Natural killer cell treated with Interleukin-12 subunit alpha and Interleukin-12 subunit beta and Interleukin-15 and Interleukin-18, amount 100 ng/mL, for 72 hours (primary cell): ENCODE results near the gene TIMM29. TPM values are rescaled to one million over a fixed set of nuclear protein-coding genes. Genes with fewer than 3 reads are reported as not detected.

Experiments
- ATAC-seq, 2 donors: fragments of 150-1000 bp; cut with Tn5 transposase in 1 of 2; sonication (Bioruptor Pico), chemical (Tn5 transposase) in 1 of 2; 2 replicates each; pipeline ENCODE4 v1.10.0; 2021
- DNase-seq: peaks from one replicate; pipeline ENCODE4 v3.0.0; 2022; ENCODE audit warnings: low spot score
- H3K27ac Mint-ChIP-seq, 2 donors: 1 replicate in 1 of 2; 2 replicates in 1 of 2; pipeline ENCODE4 v1.8.0; 2022; ENCODE audit warnings: mixed read lengths in 2 of 2, mild to moderate bottlenecking in 1 of 2, moderate library complexity in 1 of 2
- H3K27me3 Mint-ChIP-seq, 2 donors: 1 replicate in 1 of 2; 2 replicates in 1 of 2; pipeline ENCODE4 v1.8.0; 2022; ENCODE audit warnings: mixed read lengths in 2 of 2
- H3K36me3 Mint-ChIP-seq: one replicate; pipeline ENCODE4 v1.8.0; 2022; ENCODE audit warnings: mixed read lengths
- H3K4me1 Mint-ChIP-seq, 2 donors: 1 replicate in 1 of 2; 2 replicates in 1 of 2; pipeline ENCODE4 v1.8.0; 2022; ENCODE audit warnings: low read depth in 2 of 2, mixed read lengths in 2 of 2, mild to moderate bottlenecking in 1 of 2
- H3K4me3 Mint-ChIP-seq: one replicate; pipeline ENCODE4 v1.8.0; 2022; ENCODE audit warnings: mixed read lengths
- H3K9me3 Mint-ChIP-seq: 2 replicates; pipeline ENCODE4 v1.8.0; 2022; ENCODE audit warnings: mixed read lengths
- total RNA-seq, 2 donors: library from RNA; stranded (reverse); gene quantifications; one replicate each; pipeline ENCODE4 v1.2.3, GENCODE V29; 2022

TIMM29 gene
- 10 to 100 TPM; 24.9 to 30.2 TPM for total RNA-seq

DNA sequence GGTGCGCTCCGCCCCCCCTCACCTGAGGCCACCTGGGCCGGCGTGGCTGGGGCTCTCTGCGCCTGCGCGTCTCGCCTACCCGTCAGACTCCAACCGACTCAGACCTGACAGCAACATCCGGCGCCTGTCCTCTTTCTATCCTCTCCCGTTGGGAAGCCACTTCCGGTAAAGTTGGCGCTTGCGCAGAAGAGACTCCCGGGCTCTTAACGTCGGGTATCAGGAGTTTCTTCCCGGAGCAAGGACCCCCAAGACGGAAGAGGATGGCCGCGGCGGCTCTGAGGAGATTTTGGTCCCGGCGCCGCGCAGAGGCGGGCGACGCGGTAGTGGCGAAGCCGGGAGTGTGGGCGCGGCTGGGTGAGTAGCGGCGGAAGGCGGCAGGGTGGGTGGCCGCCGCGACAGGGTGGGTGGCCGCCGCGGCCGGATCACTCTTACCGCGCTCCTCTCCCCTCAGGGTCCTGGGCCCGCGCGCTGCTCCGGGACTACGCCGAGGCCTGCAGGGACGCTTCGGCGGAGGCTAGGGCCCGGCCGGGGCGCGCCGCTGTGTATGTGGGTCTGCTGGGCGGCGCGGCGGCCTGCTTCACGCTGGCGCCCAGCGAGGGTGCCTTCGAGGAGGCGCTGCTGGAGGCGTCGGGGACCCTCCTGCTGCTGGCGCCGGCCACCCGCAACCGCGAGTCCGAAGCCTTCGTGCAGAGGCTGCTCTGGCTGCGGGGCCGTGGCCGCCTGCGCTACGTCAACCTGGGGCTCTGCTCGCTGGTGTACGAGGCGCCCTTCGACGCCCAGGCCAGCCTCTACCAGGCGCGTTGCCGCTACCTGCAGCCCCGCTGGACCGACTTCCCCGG is at the start of gene TIMM29, which contains the start of gene YIPF2:
Gene TIMM29, plus strand, starts transcription at position 249 of the 839 bp plus-strand sequence. Its CDS starts 12 bp downstream, at position 261.
Gene YIPF2, minus strand, starts transcription at position 77 of the 839 bp plus-strand sequence. CDS start 229 bp downstream, outside the sequence.
- ATAC-seq (peak; percentile 92 to 94), DNase-seq (peak; percentile 95)
- Mint-ChIP-seq H3K4me1 (peaks cover 11 to 26% of the 10 kb centered on the region in 2 donors), H3K9me3 (no peaks in the 10 kb centered on the region), H3K4me3 (peak within 1 kb of the TSS; percentile 87), H3K36me3 (no peaks in the 10 kb centered on the region), H3K27ac (peak within 1 kb of the TSS; percentile 78 to 88), H3K27me3 (no peaks in the 10 kb centered on the region)

DNA sequence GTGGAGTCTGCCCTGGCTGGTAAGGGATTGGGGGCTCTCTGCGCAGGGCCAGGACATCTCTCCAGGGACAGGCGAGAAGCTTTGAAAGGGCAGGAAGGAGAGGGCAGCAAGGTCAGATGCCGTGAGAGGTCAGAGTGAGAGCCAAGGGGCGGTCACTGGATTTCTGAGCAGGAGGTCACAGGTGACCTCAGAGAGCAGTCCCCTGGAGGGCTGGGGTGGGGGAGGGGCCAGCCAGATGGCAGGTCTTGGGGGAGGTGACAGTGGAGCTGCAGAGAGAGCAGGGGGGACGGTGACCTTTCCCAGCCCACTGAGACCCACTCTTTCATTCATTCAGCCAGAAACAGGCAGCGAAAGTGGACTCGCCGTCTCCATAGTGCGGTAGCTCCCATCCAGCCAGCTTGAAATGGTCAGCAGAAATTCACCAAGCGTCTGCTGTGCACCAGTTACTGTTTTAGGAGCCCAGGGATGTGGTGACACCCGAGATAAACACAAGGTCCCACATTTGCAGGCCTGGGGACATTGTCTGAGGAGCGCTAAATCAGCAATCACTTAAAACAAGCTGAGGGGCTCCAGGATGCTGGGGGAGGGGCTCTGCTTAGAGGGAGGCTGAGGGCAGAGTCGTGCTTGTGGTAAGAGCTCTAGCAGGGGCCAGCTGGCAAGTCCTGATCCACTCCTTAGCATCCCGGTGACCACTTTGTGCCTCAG is 47.1 kb upstream of the TIMM29 start:
- no peak overlapping the region for H3K4me3 Mint-ChIP-seq
- ATAC-seq (no peak), DNase-seq (no peak)
- H3K27ac Mint-ChIP-seq = peak overlapping the region in 1 of 2 donors; percentile 59
- no peaks in the 10 kb centered on the region for H3K9me3 Mint-ChIP-seq
- peaks cover 21 to 23% of the 10 kb centered on the region in 2 donors for H3K4me1 Mint-ChIP-seq
- no peaks in the 10 kb centered on the region for H3K27me3 Mint-ChIP-seq
- H3K36me3 Mint-ChIP-seq = no peaks in the 10 kb centered on the region

DNA sequence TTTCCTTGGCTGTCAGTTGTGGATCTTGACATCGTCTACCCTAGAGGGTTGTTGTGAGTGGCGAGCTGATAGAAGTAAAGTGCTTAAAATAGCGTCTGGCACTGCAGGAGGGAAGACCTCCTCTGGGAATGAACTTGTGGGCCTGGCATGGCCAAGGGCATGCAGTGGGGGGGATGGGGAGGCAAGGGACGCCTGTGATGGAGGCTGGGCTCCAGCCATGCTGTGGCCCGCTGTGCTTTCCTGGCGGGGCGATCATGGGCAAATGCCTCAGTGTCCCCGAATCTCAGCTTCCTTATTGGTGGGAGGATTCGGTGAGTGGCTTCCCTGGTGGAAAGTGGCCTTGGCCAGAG is 46.5 kb upstream of the TIMM29 start:
- H3K27ac Mint-ChIP-seq = no peak overlapping the region
- H3K4me3 Mint-ChIP-seq = no peak overlapping the region
- DNase-seq (no peak), ATAC-seq (no peak)
- peaks cover 18% of the 10 kb centered on the region in 2 donors for H3K4me1 Mint-ChIP-seq
- H3K36me3 Mint-ChIP-seq = no peaks in the 10 kb centered on the region
- no peaks in the 10 kb centered on the region for H3K9me3 Mint-ChIP-seq
- no peaks in the 10 kb centered on the region for H3K27me3 Mint-ChIP-seq

DNA sequence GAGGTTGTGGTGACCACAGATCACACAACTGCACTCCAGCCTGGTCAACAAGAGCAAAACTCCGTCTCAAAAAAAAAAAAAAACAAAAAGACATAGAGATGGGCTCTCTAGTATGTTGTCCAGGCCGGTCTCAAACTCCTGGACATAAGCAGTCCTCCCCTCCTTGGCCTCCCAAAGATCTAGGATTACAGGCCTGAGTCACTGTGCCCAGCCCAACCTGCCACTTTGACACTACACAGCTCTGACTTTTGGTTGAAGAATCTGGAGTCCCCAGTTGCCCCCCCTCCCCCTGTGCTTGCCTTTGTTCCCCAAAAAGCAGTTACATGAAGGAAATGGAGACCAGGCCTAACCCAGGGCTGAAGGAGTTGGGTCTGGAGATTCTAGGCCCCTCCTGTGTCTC is 44.3 kb upstream of the TIMM29 start:
- Mint-ChIP-seq H3K9me3 (no peaks in the 10 kb centered on the region), H3K36me3 (no peaks in the 10 kb centered on the region), H3K27ac (peak overlapping the region in 1 of 2 donors; percentile 58), H3K27me3 (no peaks in the 10 kb centered on the region), H3K4me1 (peaks cover 3 to 8% of the 10 kb centered on the region in 2 donors), H3K4me3 (no peak overlapping the region)
- DNase-seq = no peak
- no peak for ATAC-seq

DNA sequence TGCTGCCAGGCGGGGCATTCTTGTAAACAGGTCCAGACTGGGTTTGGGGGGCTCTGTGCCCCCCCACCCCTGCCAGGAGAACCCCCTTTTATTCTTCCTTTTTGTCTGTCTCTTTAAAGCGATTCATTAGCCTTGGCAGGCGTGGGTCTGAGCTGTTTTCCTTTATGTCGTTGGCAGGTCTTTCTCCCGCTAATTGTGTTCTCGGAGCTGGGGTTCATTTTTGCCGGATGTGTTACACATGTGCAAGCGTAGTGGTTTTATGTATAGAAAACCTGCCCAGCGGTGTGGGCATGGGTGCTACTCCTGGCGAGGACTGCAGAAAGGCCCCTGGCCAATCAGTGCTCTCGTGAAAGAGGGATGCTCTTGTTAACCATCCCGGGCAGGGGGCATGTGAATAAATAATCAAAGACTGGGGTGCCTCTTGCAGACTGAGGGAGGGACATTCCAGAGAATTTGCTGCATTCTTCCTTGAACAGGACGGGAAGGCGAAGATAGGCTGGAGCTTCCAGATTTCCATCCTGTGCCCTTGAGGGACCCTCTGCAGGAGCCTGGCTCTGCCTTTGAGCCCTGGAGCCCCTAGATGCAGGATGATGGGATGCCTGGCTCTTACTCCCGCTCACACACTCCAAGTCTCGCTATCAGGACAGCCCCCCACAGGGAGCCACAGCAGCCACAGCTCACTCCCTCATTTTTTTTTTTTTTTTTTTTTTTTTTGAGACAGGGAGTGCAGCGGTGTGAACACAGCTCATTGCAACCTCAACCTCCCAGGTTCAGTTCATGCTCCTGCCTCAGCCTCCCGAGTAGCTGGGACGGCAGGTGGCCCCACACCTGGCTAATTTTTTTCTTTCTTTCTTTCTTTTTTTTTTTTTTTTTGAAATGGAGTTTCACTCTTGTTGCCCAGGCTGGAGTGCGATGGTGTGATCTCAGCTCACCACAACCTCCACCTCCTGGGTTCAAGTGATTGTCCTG is 43.1 kb upstream of the TIMM29 start:
- no peak overlapping the region for H3K4me3 Mint-ChIP-seq
- no peak for DNase-seq
- H3K36me3 Mint-ChIP-seq = no peaks in the 10 kb centered on the region
- H3K27me3 Mint-ChIP-seq = no peaks in the 10 kb centered on the region
- no peaks in the 10 kb centered on the region for H3K9me3 Mint-ChIP-seq
- peaks cover 0 to 6% of the 10 kb centered on the region in 2 donors for H3K4me1 Mint-ChIP-seq
- ATAC-seq = no peak
- peak overlapping the region in 1 of 2 donors; percentile 58 for H3K27ac Mint-ChIP-seq

DNA sequence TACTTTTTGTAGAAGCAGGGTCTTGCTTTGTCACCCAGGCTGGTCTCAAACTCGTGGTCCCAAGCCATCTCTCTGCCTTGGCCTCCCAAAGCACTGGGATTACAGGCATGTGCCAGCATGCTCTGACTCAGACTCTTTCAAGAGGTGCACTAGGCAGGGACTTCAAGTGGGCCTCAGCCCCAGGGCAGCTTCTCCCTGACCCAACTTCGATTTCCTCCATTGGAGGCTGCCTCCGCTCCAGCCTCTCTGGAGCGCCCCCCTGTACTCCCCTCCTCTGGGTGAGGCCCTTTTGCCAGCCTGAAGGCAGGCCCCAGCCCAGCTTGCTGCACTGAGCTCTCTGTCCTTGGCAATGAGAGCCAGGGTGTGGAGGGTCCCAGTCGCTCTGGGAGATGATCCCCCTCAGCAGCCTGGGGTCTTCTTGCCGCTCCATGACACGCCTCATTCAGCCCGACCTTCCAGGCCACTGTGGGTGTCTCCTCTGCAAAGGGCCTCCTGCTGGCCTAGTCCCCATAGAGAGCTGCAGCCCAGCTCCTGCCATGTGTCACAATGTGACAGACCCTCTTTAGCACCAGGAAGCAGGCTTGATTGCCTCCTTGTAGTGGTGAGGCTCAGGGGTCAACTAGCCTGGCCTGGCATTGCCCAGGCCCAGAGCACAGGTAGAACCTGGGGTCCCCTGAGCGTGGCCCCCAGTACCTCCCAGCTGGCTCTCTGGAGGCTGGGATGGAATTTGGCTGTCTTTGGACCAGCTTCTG is 40.8 kb upstream of the TIMM29 start:
- no peaks in the 10 kb centered on the region for H3K36me3 Mint-ChIP-seq
- ATAC-seq = peak in 1 of 2 donors; percentile 8
- H3K9me3 Mint-ChIP-seq = no peaks in the 10 kb centered on the region
- H3K27me3 Mint-ChIP-seq = no peaks in the 10 kb centered on the region
- H3K27ac Mint-ChIP-seq = no peak overlapping the region
- H3K4me3 Mint-ChIP-seq = no peak overlapping the region
- H3K4me1 Mint-ChIP-seq = peaks cover 0 to 3% of the 10 kb centered on the region in 2 donors
- DNase-seq = no peak

DNA sequence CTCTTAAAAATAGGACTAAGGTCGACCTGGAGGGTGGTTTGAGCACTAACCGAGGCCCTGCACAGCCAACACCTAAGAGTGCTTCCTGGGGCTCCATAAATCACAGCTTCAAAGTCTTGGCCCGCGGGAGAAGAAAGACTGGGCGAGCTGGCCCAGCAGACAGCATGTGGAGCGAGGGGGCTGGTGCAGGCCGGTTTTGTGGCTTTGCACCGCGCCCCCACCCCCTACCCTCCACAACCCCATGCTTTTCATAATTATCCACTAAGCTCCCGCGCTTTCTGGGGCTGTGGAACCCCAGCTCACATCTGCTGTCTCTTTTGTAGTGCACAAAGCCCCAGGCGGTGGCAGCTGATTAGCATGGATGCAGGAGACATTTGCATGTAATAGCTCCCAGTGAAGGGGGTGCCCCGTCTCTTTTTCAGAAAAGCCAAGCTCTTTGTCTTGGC is 40.2 kb upstream of the TIMM29 start:
- DNase-seq (no peak), ATAC-seq (no peak)
- H3K9me3 Mint-ChIP-seq = no peaks in the 10 kb centered on the region
- no peak overlapping the region for H3K4me3 Mint-ChIP-seq
- H3K36me3 Mint-ChIP-seq = no peaks in the 10 kb centered on the region
- no peaks in the 10 kb centered on the region for H3K27me3 Mint-ChIP-seq
- peaks cover 0 to 3% of the 10 kb centered on the region in 2 donors for H3K4me1 Mint-ChIP-seq
- no peak overlapping the region for H3K27ac Mint-ChIP-seq

DNA sequence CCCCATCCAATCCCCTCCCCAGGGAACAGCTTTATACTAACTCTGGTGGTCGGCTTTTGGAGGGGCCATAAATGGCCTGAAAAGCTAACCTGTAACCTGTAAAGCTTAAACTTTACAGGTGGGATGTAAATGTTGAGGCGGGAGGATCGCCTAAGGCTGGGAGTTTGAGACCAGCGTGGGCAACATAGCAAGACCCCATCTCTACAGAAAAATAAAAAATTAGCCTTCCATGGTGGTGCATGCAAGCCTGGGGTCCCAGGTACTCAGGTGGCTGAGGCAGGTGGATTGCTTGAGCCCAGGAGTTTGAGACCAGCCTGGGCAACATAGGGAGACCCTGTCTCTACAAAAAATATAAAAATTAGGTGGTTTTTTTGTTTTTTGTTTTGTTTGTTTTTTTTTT is 38.7 kb upstream of the TIMM29 start:
- Mint-ChIP-seq H3K9me3 (no peaks in the 10 kb centered on the region), H3K27ac (no peak overlapping the region), H3K4me1 (peaks cover 0 to 6% of the 10 kb centered on the region in 2 donors)

DNA sequence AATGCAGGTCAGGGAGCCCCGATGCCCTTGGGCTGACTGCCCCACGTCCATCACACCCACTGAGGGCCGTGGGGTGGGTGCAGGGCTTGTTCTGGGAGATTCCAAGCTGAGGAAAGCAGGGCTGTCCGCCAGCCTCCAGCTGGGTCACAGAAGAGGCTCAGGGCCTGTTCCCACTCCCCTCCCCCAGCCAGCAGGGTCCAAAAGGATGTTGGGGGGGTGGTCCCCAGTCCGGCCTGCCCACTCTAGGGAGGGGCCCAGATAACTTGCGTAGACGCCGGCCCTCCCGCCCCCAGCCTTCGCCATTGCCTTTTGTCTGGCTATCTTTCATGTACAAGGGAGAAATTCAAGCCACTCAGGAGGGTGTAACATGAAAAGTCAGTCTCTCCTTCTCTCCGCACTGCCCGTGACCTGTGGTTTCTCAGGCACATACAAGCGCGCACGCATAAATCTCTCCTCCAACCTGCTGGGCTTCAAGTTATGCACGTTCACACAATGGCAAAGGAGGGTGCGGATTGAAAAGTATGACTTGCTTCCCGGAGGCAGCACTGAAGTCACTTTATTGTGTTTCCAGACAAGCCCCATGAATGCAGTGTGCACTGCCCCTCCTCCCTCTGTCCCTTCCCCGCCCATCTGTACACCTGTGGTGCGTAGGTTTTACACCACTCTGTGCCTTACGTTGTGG is 37.1 kb upstream of the TIMM29 start:
- DNase-seq (no peak), ATAC-seq (no peak)
- H3K27me3 Mint-ChIP-seq = no peaks in the 10 kb centered on the region
- H3K4me1 Mint-ChIP-seq = peaks cover under 1 to 7% of the 10 kb centered on the region in 2 donors
- no peaks in the 10 kb centered on the region for H3K9me3 Mint-ChIP-seq
- no peak overlapping the region for H3K27ac Mint-ChIP-seq
- no peaks in the 10 kb centered on the region for H3K36me3 Mint-ChIP-seq
- no peak overlapping the region for H3K4me3 Mint-ChIP-seq

More for the DNA sequence above, 38.7 kb upstream of the TIMM29 start:
- ATAC-seq = no peak
- no peaks in the 10 kb centered on the region for H3K27me3 Mint-ChIP-seq
- H3K36me3 Mint-ChIP-seq = no peaks in the 10 kb centered on the region
- H3K4me3 Mint-ChIP-seq = no peak overlapping the region
- DNase-seq = no peak

DNA sequence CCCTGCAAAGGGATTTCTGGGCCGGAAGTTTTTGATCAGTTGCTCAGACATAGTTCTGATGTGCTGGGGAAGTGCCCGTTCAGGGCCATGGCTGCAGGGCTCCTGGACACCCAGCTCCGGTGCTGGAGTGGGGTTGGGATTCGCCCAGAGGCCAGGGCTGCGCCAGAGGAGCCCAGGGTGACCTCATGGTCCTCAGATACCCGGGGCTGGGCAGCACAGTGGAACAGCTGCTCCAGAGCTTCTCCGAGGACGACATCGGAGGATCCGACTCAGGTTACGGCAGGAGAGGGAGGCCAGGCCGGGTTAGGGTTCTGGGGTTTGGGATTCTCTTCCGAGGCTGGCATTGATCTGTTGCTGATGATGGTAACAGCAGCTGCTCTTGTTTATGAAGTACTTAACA is 36.4 kb upstream of the TIMM29 start:
- Mint-ChIP-seq H3K9me3 (no peaks in the 10 kb centered on the region), H3K36me3 (no peaks in the 10 kb centered on the region), H3K27ac (no peak overlapping the region), H3K4me1 (peaks cover 6 to 10% of the 10 kb centered on the region in 2 donors), H3K27me3 (no peaks in the 10 kb centered on the region), H3K4me3 (no peak overlapping the region)
- DNase-seq = no peak
- ATAC-seq = no peak

DNA sequence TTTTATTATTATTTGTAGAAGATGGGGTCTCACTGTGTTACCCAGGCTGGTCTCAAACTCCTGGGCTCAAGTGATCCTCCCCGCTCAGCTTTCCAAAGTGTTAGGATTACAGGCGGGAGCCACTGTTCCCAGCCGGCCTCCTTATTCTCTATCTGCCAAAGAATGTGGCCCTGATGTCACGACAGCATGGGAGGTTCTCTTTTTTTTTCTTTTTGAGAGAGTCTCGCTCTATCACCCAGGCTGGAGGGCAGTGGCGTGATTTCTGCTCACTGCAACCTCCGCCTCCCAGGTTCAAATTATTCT is 33.7 kb upstream of the TIMM29 start:
- no peak for ATAC-seq
- Mint-ChIP-seq H3K4me3 (no peak overlapping the region), H3K27ac (no peak overlapping the region), H3K9me3 (no peaks in the 10 kb centered on the region), H3K4me1 (peaks cover 6 to 9% of the 10 kb centered on the region in 2 donors), H3K27me3 (no peaks in the 10 kb centered on the region), H3K36me3 (no peaks in the 10 kb centered on the region)
- DNase-seq = no peak

DNA sequence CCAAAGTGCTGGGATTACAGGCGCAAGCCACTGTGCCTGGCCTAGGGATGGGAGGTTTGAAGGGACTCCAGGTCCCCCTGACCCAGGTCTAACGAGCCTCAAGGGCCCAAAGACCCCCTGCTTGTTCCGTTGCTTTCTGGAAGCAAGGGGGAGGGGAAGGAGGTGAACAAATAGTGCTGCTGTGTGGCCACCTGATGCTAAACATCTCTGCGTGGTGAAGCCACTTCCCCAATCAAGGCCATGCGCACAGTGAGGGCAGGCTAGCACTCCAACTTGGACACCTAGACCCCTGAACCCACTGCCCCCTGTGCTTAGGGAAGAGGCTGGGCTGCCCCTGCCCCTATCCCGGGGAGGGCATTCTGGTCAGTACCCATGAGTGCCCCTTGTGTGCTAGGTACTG is 33.2 kb upstream of the TIMM29 start:
- DNase-seq (no peak), ATAC-seq (no peak)
- Mint-ChIP-seq H3K27me3 (no peaks in the 10 kb centered on the region), H3K27ac (no peak overlapping the region), H3K9me3 (no peaks in the 10 kb centered on the region), H3K36me3 (no peaks in the 10 kb centered on the region), H3K4me1 (peaks cover 6 to 12% of the 10 kb centered on the region in 2 donors), H3K4me3 (no peak overlapping the region)
